GM18861 (cell line): ENCODE measurements around the gene NUTF2.
"Not testable (repeated sequence)": the region's sequence is repeated elsewhere in the genome, so short reads cannot be mapped to it uniquely, and the experiment has no call there.

Experiments used
- ATAC-seq: cut with Tn5 transposase; IDR thresholded peaks from one replicate; pipeline ENCODE4 v1.9.1; 2021; ENCODE audit not compliant: unreplicated experiment

NUTF2 gene

DNA sequence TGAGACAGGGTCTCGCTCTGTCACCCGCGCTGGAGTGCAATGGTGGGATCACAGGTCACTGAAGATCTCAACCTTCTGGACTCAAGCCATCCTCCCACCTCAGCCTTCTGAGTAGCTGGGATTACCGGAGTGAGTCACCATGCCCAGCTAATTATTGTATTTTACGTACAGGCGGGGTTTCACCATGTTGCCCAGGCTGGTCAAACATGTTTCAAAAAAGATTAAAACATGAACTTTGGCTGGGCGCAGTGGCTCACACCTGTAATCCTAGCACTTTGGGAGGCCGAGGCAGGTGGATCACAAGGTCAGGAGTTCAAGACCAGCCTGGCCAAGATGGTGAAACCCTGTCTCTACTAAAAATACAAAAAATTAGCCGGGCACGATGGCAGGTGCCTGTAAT, 9.5 kb upstream of the NUTF2 start:
- ATAC-seq: not testable (repeated sequence)

DNA sequence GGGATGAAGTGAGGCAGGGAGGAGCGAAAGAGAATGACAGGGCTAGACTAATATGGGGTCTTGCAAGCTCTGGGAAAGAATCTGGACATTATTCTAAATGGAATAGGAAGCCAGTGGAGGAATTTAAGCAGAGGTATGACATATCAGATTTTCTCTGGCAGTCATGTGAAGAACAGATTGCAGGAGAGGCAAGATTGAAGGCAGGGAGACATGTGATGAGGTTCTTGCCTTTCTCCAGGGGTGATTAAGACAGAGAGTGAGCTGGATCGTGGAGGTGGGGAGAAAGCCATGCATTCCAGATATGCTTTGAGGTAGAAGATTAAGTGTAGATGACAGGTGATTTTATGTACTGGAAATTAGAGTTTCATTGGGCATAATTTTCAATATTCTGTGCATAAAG, 8.9 kb upstream of the NUTF2 start:
- ATAC-seq: no peak

DNA sequence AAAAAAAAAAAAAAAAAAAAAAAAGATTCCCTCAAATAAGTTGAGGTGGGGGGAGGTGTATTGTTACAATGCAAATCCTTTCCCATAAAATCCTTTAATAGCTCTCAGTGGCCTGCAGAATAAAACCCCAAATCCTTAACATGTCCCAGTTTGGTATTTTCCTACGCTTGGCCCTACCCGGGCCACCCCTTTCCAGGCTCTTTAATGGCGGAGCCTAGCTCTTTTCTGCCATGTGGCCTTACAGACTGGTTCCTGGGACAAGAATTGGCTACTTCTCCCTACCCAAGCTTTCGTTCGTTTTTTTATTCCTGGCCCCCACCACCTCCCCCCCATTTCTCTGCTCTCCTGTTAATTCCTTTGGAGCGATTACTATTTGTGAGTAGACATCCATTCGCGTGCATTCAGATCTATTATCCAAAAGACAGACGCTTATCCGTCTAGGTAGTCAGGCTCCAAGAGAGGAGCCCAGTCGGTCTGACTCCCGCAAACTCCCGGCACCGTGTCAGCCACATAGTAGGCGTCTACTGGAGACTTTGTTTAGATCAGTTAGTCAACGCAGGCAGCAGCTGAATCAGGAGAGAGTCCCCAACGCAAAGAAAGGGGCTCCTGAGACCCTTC, 5.4 kb upstream of the NUTF2 start:
- no peak for ATAC-seq

DNA sequence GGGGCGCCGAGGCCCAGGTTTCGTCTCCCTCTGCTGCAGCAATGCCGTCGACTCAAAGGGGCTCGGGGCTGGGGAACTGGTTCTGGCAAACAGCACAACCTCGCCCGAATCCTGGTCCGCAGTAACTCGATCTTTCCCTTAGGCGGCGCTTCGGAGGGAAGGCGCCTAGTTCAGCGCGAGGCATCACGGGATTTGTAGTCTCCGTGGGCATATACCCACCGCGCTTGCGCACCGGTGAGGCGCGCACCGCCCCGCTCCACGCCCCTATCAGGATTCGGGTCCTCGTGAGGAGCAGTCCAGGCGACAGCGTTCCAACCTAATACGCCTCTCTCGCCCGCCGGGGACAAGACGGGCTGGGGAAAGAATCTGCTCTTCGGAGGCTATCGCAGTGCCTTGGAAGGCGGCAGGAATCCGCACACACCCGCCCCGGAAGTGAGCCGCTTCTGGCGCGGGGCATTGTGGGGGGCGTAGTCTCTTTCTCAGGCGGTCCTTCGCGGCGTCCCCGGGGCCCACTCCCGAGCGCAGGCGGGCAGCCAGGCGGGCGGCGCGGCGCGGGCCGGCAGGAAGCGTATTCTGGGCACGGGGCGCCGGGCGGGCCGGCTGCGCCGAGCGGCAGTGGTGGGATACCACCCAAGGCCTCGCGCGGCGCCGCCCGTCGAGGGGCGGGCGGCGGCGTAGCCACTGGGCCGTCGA, 4.8 kb upstream of the NUTF2 start, which contains the start of gene THAP11:
TSS of gene THAP11 (plus strand) at position 505 of the 693 bp plus-strand sequence. CDS start 235 bp downstream, outside the sequence.
- ATAC-seq: peak; percentile 37

DNA sequence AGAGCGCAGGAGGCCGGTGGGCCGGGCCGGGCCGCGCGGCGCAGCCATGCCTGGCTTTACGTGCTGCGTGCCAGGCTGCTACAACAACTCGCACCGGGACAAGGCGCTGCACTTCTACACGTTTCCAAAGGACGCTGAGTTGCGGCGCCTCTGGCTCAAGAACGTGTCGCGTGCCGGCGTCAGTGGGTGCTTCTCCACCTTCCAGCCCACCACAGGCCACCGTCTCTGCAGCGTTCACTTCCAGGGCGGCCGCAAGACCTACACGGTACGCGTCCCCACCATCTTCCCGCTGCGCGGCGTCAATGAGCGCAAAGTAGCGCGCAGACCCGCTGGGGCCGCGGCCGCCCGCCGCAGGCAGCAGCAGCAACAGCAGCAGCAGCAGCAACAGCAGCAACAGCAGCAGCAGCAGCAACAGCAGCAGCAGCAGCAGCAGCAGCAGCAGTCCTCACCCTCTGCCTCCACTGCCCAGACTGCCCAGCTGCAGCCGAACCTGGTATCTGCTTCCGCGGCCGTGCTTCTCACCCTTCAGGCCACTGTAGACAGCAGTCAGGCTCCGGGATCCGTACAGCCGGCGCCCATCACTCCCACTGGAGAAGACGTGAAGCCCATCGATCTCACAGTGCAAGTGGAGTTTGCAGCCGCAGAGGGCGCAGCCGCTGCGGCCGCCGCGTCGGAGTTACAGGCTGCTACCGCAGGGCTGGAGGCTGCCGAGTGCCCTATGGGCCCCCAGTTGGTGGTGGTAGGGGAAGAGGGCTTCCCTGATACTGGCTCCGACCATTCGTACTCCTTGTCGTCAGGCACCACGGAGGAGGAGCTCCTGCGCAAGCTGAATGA, 4.0 kb upstream of the NUTF2 start:
- ATAC-seq: peak; percentile 13

DNA sequence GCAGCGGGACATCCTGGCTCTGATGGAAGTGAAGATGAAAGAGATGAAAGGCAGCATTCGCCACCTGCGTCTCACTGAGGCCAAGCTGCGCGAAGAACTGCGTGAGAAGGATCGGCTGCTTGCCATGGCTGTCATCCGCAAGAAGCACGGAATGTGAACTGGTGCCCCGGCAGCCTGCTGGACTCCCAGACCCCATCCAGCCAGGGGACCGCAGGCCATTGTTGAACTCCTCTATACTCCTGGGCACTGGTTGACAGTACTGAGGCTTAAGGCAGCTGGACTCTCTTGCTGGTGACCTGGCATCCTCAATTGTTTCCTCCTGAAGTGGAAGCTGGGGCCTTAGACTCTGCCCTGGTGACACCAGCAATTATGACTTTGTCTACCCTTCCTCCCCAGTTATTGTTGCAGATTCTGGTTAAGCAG, 3.4 kb upstream of the NUTF2 start:
- no peak for ATAC-seq

DNA sequence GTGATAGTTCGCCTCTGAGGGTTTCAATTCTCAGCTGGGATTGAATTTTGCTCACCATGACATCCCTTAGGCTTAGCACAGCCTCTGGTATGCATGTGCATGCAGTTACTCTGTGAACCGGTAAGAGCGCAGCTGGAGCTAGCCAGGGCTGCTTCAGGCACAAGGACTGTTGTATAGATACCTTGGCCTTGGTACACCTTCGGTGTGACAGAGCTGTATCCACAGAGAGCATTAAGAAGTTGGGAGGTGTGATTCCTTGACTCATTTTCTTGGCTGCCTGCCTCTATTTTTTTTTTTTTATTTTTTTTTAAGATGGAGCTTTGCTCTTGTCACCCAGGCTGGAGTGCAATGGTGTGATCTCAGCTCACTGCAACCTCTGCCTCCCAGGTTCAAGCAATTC, 2.2 kb upstream of the NUTF2 start:
- no peak for ATAC-seq

DNA sequence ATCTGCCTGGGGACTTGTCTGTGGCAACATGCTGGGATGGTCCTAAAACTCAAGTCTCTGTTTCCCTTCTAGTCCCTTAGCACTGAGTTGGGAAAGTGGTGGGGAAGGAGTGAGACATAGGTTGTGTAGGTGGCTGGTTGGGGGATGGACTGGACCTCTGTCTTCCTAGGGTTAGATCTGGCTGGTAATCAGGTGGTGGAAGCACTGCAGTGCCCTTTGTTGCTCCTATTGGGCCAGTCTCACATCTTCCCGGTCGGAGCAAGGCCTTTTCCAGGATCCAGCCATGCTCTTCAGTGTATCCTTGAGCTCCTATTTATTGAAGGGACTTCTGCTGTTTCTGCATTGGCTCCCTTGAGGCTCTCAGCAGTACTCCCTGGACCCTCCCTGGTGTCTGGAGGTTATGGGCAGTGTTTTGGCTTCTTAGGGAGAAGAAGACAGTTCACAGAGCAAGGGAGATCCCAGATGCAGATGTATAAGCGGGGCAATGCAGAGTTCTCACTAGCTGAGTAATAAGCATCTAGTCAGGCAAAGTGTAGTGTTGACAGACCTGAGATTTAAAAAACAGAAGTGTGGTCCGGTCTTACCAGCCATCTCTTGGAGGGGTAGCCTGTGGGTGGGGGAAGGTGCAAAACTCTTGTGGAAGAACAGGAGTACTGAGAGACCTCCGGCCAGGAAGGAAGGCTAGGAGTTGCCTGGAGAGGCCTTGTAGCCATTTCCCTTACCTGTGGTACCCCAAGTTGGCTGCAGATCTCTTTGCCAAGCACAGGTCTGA, 1.3 kb upstream of the NUTF2 start:
- no peak for ATAC-seq

DNA sequence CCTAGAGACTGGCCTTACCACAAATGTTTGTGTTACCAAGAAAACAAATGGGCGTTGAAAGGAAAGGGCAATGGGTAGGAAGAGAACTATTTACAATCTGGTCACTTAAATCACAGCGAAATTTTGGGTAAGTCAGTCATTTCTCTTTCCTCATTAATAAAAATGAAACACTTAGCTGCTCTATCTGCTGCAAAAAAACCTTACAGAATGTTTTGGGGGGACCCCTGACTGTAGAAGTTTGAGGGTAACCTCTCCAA, 742 bp upstream of the NUTF2 start:
- no peak for ATAC-seq

DNA sequence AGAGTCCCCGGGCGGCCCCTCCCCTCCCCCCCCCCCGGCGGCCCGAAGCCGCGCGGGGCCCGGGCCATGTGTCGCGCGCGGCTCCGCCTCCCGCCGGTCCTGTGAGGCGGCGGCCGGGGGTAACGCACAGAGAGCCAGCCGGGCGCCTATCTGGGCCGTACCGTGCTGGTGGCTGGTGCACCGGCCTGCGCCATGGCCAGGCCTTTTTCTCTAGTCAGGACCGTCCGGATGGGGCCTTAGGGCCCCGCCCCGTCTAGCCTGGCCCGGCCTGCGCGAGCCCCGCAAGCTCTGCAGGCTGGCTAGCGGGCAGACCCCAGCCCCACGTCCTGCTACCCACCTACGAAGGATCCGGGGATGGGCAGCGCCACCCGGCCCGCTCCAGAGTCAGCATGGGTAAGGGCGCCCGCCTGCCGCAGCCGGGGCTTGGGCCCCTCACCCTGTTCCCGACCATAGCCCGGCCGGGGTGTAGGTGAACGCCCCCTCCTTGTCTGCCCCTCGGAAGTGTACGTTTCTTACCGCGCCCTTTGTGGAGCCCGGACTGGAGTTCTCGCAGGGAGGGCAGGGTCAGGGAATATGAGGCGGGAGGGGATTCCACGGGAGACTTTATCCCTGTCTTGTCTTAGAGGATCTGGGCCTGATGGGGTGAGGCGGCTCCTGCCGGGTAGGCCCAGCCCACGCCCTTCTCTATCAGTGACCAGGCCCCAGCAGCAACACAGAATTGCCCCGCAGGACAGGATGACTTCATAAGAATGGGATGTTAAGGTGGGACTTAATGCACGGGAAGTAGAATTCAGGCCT, 530 bp downstream of the NUTF2 start, which contains the start of gene CENPT:
TSS of gene CENPT (minus strand) at position 630 of the 798 bp plus-strand sequence. CDS start 13,834 bp downstream, outside the sequence.
- peak; percentile 30 for ATAC-seq

DNA sequence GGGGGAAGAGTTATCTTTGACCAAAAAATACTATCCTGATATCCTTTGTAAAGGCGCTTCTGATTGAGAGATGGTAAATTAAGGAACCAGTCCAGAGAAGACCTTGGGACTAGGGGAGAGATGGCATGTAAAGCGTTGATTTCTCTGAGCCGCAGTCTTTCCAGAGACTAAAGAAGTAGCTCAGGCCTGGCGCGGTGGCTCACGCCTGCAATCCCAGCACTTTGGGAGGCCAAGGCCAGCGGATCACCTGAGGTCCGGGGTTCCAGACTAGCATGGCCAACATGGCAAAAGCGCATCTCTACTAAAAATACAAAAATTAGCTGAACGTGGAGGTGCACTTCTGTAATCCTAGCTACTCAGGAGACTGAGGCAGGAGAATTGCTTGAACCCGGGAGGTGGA, 1.4 kb downstream of the NUTF2 start:
- no peak for ATAC-seq

DNA sequence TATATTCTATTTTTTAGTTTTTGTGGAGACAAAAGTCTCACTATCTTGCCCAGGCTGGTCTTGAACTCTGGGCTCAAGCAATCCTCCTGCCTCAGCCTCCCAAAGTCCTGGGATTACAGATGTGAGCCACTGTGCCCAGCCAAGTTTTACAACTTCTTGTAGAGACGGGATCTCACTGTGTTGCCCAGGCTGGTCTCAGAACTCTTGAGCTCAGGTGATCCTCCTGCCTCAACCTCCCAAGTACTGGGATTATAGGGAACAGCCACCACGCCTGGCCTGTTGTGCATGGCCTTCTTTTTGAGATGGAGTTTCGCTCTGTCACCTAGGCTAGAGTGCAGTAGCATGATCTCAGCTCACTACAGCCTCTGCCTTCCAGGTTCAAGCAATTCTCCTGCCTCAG, 6.9 kb downstream of the NUTF2 start:
- ATAC-seq: no peak

DNA sequence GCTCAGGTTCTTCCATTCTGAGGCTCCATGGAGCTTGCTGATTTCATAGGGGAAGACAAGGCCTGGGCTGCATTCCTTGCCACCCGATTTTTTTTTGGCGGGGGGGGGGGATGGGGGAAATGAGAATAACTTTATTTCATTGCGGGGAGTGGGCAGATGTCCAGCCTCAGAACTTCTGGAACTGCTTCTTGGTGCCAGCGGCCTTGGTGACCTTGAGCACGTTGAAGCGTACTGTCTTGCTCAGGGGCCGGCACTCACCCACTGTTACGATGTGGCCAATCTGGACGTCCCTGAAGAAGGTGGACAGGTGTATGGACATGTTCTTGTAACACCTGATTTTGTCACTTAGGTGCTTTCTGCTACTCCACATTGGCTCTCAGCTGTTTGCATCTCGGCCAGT, 9.1 kb downstream of the NUTF2 start:
- no peak for ATAC-seq

DNA sequence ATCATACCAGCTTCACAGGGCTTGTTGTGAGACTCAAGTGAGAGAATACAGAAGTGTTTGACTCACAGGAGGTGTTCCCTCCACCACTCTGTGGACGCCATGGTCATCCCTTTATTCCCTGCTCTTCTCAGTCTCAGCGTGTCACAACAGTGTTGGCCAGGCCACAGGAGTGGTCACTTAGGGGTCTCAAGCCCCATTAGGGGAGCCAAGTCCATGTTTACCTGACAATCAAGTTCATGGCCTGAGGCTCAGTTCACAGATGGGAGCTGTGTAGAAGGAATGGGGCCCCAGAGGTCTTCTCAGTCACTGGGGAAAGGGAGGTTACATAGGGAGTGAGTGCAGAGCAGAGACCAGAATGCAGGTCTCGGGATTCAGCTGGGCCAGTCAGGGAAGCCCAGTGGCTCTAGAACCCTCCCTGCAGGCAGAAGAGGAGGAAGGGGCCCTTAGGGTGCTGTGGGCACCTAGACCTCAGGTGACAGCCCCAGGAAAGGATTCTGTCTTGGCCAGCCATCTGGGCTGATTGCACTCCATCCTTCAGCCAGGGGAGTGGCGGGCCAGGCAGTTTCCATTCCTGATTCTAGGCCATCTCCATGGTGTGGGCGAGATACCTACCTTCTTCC, 10.3 kb downstream of the NUTF2 start:
- ATAC-seq: no peak

DNA sequence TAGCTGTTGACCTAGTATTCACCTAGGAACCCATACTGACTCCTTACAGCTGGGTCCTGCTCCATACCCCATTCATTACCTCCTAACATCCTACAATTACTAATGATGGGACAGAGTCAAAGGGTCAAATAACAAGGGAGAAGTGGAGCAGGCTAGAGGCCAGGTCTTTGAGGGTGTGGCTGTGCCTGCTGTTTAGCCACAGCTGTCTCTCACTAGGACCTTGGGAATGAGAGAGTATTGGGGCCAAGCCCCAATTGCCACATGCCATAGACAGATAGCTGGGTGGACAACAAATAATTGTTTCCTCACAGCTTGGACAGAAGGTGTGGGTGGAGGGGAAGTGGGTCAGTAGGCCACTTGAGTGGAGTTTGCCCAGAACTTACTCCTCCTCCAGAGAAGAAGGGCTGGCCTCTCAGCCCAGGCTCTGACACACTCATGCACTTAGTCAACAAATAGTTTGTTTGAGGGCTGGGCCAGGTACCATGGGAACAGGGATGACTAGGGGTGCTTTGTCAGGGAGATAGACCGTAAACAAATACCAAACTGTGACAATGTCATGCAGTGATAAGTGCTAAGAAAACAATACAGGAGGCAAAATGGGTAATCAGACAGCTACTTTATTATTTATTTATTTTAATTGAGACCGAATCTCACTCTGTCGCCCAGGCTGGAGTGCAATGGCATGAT, 11.0 kb downstream of the NUTF2 start:
- ATAC-seq: no peak

DNA sequence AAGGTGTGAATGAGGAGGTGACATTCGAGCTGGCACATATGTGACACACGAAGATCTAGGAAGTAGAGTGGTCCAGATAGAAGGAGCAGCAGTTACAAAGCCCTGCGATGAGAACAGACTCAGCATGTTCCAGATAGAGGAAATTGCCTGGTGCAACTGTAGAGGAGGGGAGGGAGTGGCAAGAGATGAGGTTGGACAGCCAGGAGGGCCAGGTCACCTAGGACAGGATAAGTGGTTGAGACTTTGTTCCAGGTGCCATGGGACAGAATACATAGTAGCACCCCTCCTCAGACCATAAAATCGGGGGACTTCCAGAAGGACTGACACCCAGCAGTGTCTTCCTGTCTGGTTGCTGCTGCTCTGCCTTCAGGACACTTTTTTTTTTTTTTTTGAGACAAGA, 11.8 kb downstream of the NUTF2 start:
- no peak for ATAC-seq

DNA sequence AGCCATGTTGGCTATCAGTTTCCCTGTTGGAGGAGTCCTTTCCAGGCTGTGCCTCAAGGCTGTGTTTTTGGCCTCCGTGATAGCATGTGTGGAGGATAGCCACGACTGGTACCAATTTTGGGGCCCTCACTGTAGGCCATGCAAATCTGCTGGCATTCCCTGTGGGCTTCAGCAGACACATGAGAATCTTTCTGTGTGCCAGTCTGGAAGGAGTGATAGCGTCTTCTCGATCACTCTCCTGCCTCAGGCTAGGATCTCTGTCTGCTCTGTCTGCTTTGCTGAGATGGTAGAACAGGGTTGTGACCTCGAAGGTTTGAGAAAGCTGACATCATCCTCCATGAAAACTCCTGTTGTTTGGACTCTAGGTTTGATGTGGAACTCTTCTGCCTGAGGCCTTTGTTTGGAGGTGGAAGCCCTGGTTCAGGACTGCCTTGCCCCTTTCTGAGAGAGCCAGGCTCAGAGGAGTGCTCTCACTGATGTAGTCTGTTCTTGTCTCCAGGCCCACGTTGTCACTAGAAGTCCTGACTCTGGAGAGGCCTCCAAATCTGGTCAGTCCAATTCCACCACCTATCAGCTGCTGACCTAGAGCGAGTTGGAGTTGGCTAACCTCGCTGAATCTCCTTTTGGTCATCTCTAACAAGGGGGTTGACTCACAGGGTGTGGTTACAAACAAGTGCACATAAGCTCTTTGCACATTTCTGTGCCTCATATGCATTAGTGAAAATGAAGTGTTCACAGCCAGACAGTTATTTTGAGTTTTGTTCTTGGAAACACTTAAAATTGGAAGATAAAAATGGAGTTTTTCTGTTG, 14.1 kb downstream of the NUTF2 start:
- ATAC-seq: no peak

DNA sequence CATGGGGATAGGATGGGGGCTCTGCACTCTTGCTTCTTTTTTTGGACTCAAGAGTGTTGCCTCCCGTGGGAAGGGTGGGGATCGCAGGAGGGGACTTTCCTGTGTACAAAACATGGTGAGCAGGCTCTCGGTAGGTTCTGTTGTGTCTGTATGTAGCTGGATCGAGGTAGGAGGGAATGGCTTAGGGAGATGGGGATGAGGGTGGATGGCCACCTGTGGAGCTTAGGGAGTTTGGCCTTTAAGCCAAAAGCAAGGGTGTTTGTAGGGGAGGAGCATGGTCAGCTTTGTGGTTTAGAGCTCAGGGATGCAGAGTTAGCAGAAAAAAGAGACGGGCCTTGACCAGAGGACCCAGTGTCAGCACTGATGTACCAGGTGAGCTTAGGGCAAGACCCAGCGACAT, 15.1 kb downstream of the NUTF2 start:
- ATAC-seq: no peak
